Hepatocyte (in vitro differentiated cells): ENCODE data around the gene HMGCS2. TPM values are rescaled to one million over a fixed set of nuclear protein-coding genes. Genes with fewer than 3 reads are reported as not detected.
A peak's percentile ranks its signal among the peaks of the same experiment; 100 is the strongest.

Experiments
- DNase-seq: peaks from one replicate; pipeline ENCODE4 v3.0.0-alpha.2; 2016; ENCODE audit warnings: low spot score
- H2AFZ ChIP-seq: fragments of 200-600 bp; sonication (generic); 2 replicates; pipeline ENCODE4 v1.6.0; 2016; ENCODE audit warnings: antibody characterized with exemption, mild to moderate bottlenecking
- H3K27ac ChIP-seq: fragments of 200-600 bp; sonication (generic); 2 replicates; pipeline ENCODE4 v1.5.1; 2016; ENCODE audit warnings: mild to moderate bottlenecking
- H3K27me3 ChIP-seq: fragments of 200-600 bp; sonication (generic); 2 replicates; pipeline ENCODE4 v1.6.1; 2016
- H3K36me3 ChIP-seq: fragments of 200-600 bp; sonication (generic); replicated peaks from 2 replicates; pipeline ENCODE4 v1.5.1; 2016; ENCODE audit warnings: low read depth; ENCODE audit not compliant: insufficient read depth
- H3K4me1 ChIP-seq: fragments of 200-600 bp; sonication (generic); 2 replicates; pipeline ENCODE4 v1.5.1; 2016; ENCODE audit warnings: mild to moderate bottlenecking, moderate library complexity; ENCODE audit not compliant: insufficient read depth
- H3K4me2 ChIP-seq: fragments of 200-600 bp; sonication (generic); 2 replicates; pipeline ENCODE4 v1.6.0; 2016
- H3K4me3 ChIP-seq: fragments of 200-600 bp; sonication (generic); 2 replicates; pipeline ENCODE4 v1.5.1; 2016; ENCODE audit warnings: mild to moderate bottlenecking
- H3K79me2 ChIP-seq: fragments of 200-600 bp; sonication (generic); 2 replicates; pipeline ENCODE4 v1.6.0; 2017; ENCODE audit warnings: mild to moderate bottlenecking
- H3K9me2 ChIP-seq: fragments of 200-600 bp; sonication (generic); replicated peaks from 2 replicates; pipeline ENCODE4 v1.6.0; 2017; ENCODE audit warnings: mild to moderate bottlenecking; ENCODE audit not compliant: insufficient read depth
- H3K9me3 ChIP-seq: fragments of 200-600 bp; sonication (generic); 2 replicates; pipeline ENCODE4 v1.5.1; 2016; ENCODE audit warnings: low read depth, mild to moderate bottlenecking
- H4K20me1 ChIP-seq: fragments of 200-600 bp; sonication (generic); 2 replicates; pipeline ENCODE4 v1.6.0; 2016; ENCODE audit warnings: mild to moderate bottlenecking; ENCODE audit not compliant: insufficient read depth, poor library complexity, severe bottlenecking
- CTCF ChIP-seq: fragments of 200-600 bp; sonication (generic); IDR thresholded peaks from 2 replicates; pipeline ENCODE4 v1.5.1; 2016; ENCODE audit warnings: antibody characterized with exemption, mild to moderate bottlenecking; ENCODE audit not compliant: poor library complexity
- EZH2 ChIP-seq: fragments of 200-600 bp; sonication (generic); IDR thresholded peaks from 2 replicates; pipeline ENCODE4 v1.6.1; 2016; ENCODE audit warnings: antibody characterized with exemption, mild to moderate bottlenecking, borderline replicate concordance
- EZH2phosphoT487 ChIP-seq: fragments of 200-600 bp; sonication (generic); IDR thresholded peaks from one replicate; pipeline ENCODE4 v1.6.1; 2018; ENCODE audit warnings: antibody characterized with exemption, mild to moderate bottlenecking, low read depth, moderate library complexity; ENCODE audit not compliant: unreplicated experiment, severe bottlenecking
- WGBS: methylation state at CpG from one replicate; pipeline ENCODE4 v1.1.6; 2016; ENCODE audit warnings: low lambda C conversion rate; ENCODE audit errors: missing lambda C conversion rate; 5-methylcytosine and 5-hydroxymethylcytosine counted together
- polyA plus RNA-seq: library from polyadenylated mRNA; unstranded; fragments of >200 nt; fragmentation: Nextera tagmentation; extraction: Ambion mirVana; gene quantifications from 2 replicates; pipeline ENCODE4 v1.2.1, GENCODE V29; 2016
- total RNA-seq: library from RNA; depleted of rRNA; stranded (reverse); fragments of >200 nt; gene quantifications from 2 replicates; pipeline ENCODE4 v1.2.3, GENCODE V29; 2014

Gene HMGCS2
- total and polyA plus RNA-seq, 2 experiments from 2014 or later: 167 to 188 TPM

- 85% methylated on average over 6 of the region's 6 CpGs for WGBS
- H3K36me3 ChIP-seq: no peaks in the 10 kb centered on the region
These were observed 29.6 kb downstream of the HMGCS2 start for GRCh38 chr1:119739150-119739549.

GRCh38 chr1:119738100-119738720 lies 30.5 kb downstream of the HMGCS2 start:
- H3K27me3 ChIP-seq: no peaks in the 10 kb centered on the region
- no peaks in the 10 kb centered on the region for H3K79me2 ChIP-seq
- H4K20me1 ChIP-seq: no peaks in the 10 kb centered on the region
- H3K27ac ChIP-seq: no peak overlapping the region
- DNase-seq: no peak
- H3K4me3 ChIP-seq: no peak overlapping the region
- no peak overlapping the region for H2AFZ ChIP-seq
- H3K9me2 ChIP-seq: no peaks in the 10 kb centered on the region
- WGBS: 83% methylated on average over 7 of the region's 7 CpGs
- no peaks in the 10 kb centered on the region for H3K9me3 ChIP-seq
- no peak for TF ChIP-seq EZH2
- TF ChIP-seq CTCF: no peak
- TF ChIP-seq EZH2phosphoT487: no peak
- H3K36me3 ChIP-seq: no peaks in the 10 kb centered on the region
- no peak overlapping the region for H3K4me2 ChIP-seq
- peaks cover 6% of the 10 kb centered on the region for H3K4me1 ChIP-seq

More at GRCh38 chr1:119739150-119739549, 29.6 kb downstream of the HMGCS2 start:
- Histone ChIP-seq H3K27me3 (no peaks in the 10 kb centered on the region), H4K20me1 (no peaks in the 10 kb centered on the region), H3K79me2 (no peaks in the 10 kb centered on the region), H3K4me1 (peaks cover 6% of the 10 kb centered on the region), H3K9me2 (no peaks in the 10 kb centered on the region), H3K4me2 (no peak overlapping the region), H3K4me3 (no peak overlapping the region), H3K9me3 (no peaks in the 10 kb centered on the region), H2AFZ (no peak overlapping the region), H3K27ac (no peak overlapping the region)
- no peak for DNase-seq
- TF ChIP-seq EZH2: no peak
- no peak for TF ChIP-seq CTCF
- no peak for TF ChIP-seq EZH2phosphoT487

- Histone ChIP-seq H3K79me2 (no peaks in the 10 kb centered on the region), H3K27ac (peak overlapping the region; percentile 33), H3K4me3 (no peak overlapping the region), H4K20me1 (no peaks in the 10 kb centered on the region), H3K27me3 (no peaks in the 10 kb centered on the region), H3K36me3 (no peaks in the 10 kb centered on the region), H3K4me1 (peaks cover 6% of the 10 kb centered on the region), H3K9me2 (no peaks in the 10 kb centered on the region), H2AFZ (no peak overlapping the region), H3K4me2 (no peak overlapping the region), H3K9me3 (no peaks in the 10 kb centered on the region)
- peak; percentile 71 for DNase-seq
- WGBS: 73% methylated on average over 15 of the region's 16 CpGs
- TF ChIP-seq EZH2phosphoT487 (no peak), CTCF (no peak), EZH2 (no peak)
These were observed 31.5 kb downstream of the HMGCS2 start for GRCh38 chr1:119737040-119737682.
